Tibial nerve (tissue), 3 donors: ENCODE data around the gene CREB3.

Source experiments
- POLR2A ChIP-seq, 2 donors: fragments of 450-650 bp; IDR thresholded peaks; one replicate each; pipeline ENCODE4 v1.6.1; 2017; ENCODE audit warnings: antibody characterized with exemption in 2 of 2, mild to moderate bottlenecking in 2 of 2, moderate library complexity in 2 of 2
- TF ChIP-seq, protein P1 (sequence below), 5 experiments: fragments of 200-600 bp in 3 of 5; fragments of 450-650 bp in 2 of 5; sonication (generic) in 3 of 5; IDR thresholded peaks; one replicate each; pipeline ENCODE4 v1.5.1; 2016 to 2019; ENCODE audit warnings: antibody characterized with exemption in 5 of 5, mild to moderate bottlenecking in 3 of 5, moderate library complexity in 2 of 5

DNA sequence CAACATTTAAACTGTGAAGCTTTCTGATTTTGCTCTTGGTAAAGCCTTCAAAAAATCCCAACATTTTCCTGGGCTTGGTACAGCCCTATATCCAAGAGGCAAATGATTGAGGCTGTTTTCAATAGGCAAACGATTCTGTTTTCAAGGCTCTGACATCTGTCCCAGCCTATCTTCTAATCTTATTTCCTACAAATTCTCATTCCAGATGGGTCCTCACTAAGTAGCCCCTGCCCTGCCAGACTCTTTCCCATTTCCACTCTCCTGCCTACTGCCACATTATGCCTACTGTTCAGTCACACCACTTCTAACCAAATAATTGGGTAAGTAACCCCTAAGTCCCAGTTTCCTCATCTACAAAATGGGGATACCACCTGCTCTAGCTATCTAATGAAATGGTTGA is 13.1 kb downstream of the CREB3 start:
- no peak for TF ChIP-seq POLR2A (IDR thresholded peaks at IDR 0.05)
- TF ChIP-seq, protein P1, sequence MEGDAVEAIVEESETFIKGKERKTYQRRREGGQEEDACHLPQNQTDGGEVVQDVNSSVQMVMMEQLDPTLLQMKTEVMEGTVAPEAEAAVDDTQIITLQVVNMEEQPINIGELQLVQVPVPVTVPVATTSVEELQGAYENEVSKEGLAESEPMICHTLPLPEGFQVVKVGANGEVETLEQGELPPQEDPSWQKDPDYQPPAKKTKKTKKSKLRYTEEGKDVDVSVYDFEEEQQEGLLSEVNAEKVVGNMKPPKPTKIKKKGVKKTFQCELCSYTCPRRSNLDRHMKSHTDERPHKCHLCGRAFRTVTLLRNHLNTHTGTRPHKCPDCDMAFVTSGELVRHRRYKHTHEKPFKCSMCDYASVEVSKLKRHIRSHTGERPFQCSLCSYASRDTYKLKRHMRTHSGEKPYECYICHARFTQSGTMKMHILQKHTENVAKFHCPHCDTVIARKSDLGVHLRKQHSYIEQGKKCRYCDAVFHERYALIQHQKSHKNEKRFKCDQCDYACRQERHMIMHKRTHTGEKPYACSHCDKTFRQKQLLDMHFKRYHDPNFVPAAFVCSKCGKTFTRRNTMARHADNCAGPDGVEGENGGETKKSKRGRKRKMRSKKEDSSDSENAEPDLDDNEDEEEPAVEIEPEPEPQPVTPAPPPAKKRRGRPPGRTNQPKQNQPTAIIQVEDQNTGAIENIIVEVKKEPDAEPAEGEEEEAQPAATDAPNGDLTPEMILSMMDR (IDR thresholded peaks at IDR 0.05) = no peak
